Spleen (tissue), 11 donors: ENCODE measurements around the gene CDC27. TPM values are rescaled to one million over a fixed set of nuclear protein-coding genes. Genes with fewer than 3 reads are reported as not detected.
"Not testable (repeated sequence)": the region's sequence is repeated elsewhere in the genome, so short reads cannot be mapped to it uniquely, and the experiment has no call there.

Source experiments
- DNase-seq: peaks from one replicate; pipeline ENCODE4 v3.0.0-alpha.2; 2020
- H3K27ac ChIP-seq, 8 donors: fragments of 200-600 bp; sonication (generic) in 7 of 8; 1 replicate in 4 of 8; 2 replicates in 4 of 8; pipeline versions ENCODE4 v1.5.0 to v1.8.0; 2016 to 2021; ENCODE audit warnings: inconsistent platforms in 4 of 8, mild to moderate bottlenecking in 4 of 8, moderate library complexity in 1 of 8
- H3K27me3 ChIP-seq, 7 donors: fragments of 200-600 bp; sonication (generic) in 6 of 7; replicated peaks in 1 of 7; 1 replicate in 4 of 7; 2 replicates in 3 of 7; pipeline versions ENCODE4 v1.5.0 to v1.8.0; 2016 to 2021; ENCODE audit warnings: inconsistent platforms in 3 of 7, mild to moderate bottlenecking in 1 of 7
- H3K36me3 ChIP-seq, 6 donors: fragments of 200-600 bp; sonication (generic) in 5 of 6; 1 replicate in 4 of 6; 2 replicates in 2 of 6; pipeline versions ENCODE4 v1.5.0 to v1.8.0; 2016 to 2021; ENCODE audit warnings: inconsistent platforms in 2 of 6
- H3K4me1 ChIP-seq, 6 donors: fragments of 200-600 bp; sonication (generic) in 5 of 6; 1 replicate in 3 of 6; 2 replicates in 3 of 6; pipeline versions ENCODE4 v1.5.0 to v1.8.0; 2016 to 2021; ENCODE audit warnings: inconsistent platforms in 3 of 6
- H3K4me3 ChIP-seq, 8 donors: fragments of 200-600 bp; sonication (generic) in 7 of 8; 1 replicate in 4 of 8; 2 replicates in 4 of 8; pipeline versions ENCODE4 v1.5.0 to v1.8.0; 2016 to 2021; ENCODE audit warnings: inconsistent platforms in 4 of 8, mild to moderate bottlenecking in 4 of 8, moderate library complexity in 2 of 8
- H3K9me3 ChIP-seq, 8 donors: fragments of 200-600 bp; sonication (generic) in 7 of 8; 1 replicate in 4 of 8; 2 replicates in 4 of 8; pipeline versions ENCODE4 v1.5.0 to v1.8.0; 2016 to 2021; ENCODE audit warnings: inconsistent platforms in 4 of 8
- POLR2A ChIP-seq, 3 donors: fragments of 450-650 bp; IDR thresholded peaks; one replicate each; pipeline ENCODE4 v1.5.1; 2017; ENCODE audit warnings: antibody characterized with exemption in 3 of 3, mild to moderate bottlenecking in 1 of 3
- POLR2AphosphoS5 ChIP-seq, 3 donors: sonication (generic); formaldehyde crosslinking; IDR thresholded peaks; one replicate each; pipeline ENCODE4 v1.5.1; 2017; ENCODE audit warnings: antibody characterized with exemption in 3 of 3
- WGBS, 5 donors: extraction: QIAGEN DNeasy Blood & Tissue Kit in 3 of 5; methylation state at CpG; one replicate each; pipeline versions ENCODE4 v1.1.5 to v1.1.7; 2013 to 2018; 5-methylcytosine and 5-hydroxymethylcytosine counted together
- intact Hi-C: fragments of 100-400 bp; cut with DNase I; formaldehyde crosslinking; loops from one replicate; pipeline ENCODE4 v1.15.0; 2023; ENCODE audit warnings: low total_unique reads
- polyA plus RNA-seq, 3 donors: library from polyadenylated mRNA; stranded (reverse); fragments of 200-250 nt; gene quantifications; one replicate each; pipeline ENCODE4 v1.2.1, GENCODE V29; 2013
- total RNA-seq, 7 donors: library from RNA; depleted of rRNA in 3 of 7; stranded (reverse); fragments of >200 nt in 3 of 7; fragmentation: NEBNext Ultra II Directional in 4 of 7; extraction: Animal tissue kit (Norgen Biotek cat#: 25700) in 4 of 7; gene quantifications; one replicate each; pipeline versions ENCODE4 v1.1.0 to v1.2.1, GENCODE V29; 2016 to 2021
- TF ChIP-seq, protein P1 (sequence below), 11 experiments: fragments of 200-600 bp in 7 of 11; fragments of 450-650 bp in 4 of 11; sonication (generic) in 4 of 11; IDR thresholded peaks in 8 of 11; conservative IDR thresholded peaks in 3 of 11; 1 replicate in 7 of 11; 2 replicates in 4 of 11; pipeline versions ENCODE4 v1.4.0 to v1.8.0; 2016 to 2021; ENCODE audit warnings: antibody characterized with exemption in 11 of 11, inconsistent platforms in 4 of 11, mild to moderate bottlenecking in 1 of 11
- donor health status: healthy with polysubstance abuse.
- donor health status: DM: no; HTN: no; CAD: no; lungs with moderate emphysema.
- donor health status: DM: no; HTN: no; CAD: no.
- donor health status: Bipolar disorder and iron deficiency.
- donor health status: healthy.
- donor health status: DM: no; HTN: no; CAD: no.
- donor health status: DM: yes; HTN: yes; CAD: no.

CDC27 gene
- total and polyA plus RNA-seq, 10 donors: 14.0 to 94.5 (median 75.8) TPM

DNA sequence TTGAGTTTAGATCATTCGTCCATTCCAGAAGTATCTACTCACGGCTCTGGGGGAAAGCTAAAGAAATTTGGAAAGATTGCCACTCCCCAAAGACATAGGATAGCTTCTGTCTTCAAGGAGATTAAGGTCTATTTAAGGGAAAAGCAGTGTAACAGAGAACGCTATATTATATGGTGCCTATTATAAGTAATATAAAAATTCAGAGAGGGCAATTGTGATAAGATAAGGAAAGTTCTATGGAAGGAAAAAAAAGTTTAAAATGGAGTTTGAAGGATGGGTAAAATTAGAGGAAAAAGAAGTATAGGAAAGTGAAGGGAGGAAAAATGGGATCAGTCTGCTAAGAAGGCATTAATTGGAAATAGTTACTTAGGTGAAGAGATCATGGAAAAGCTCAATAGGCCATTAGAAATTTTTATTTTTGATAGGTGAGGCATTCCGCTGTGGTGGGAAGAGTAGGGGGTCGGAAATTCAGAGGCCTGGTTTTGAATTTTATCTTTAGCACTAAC, 690 bp upstream of the CDC27 start:
- Histone ChIP-seq H3K27me3 (no peaks in the 10 kb centered on the region), H3K4me1 (peaks cover 19 to 61% (median 43%) of the 10 kb centered on the region in 6 donors), H3K36me3 (no peaks in the 10 kb centered on the region), H3K9me3 (no peaks in the 10 kb centered on the region), H3K4me3 (peak overlapping the region; percentile 10 to 90 (median 72)), H3K27ac (peak overlapping the region; percentile 37 to 98 (median 95))
- DNase-seq: no peak
- TF ChIP-seq POLR2AphosphoS5 (IDR thresholded peaks at IDR 0.05): no peak
- TF ChIP-seq, protein P1, sequence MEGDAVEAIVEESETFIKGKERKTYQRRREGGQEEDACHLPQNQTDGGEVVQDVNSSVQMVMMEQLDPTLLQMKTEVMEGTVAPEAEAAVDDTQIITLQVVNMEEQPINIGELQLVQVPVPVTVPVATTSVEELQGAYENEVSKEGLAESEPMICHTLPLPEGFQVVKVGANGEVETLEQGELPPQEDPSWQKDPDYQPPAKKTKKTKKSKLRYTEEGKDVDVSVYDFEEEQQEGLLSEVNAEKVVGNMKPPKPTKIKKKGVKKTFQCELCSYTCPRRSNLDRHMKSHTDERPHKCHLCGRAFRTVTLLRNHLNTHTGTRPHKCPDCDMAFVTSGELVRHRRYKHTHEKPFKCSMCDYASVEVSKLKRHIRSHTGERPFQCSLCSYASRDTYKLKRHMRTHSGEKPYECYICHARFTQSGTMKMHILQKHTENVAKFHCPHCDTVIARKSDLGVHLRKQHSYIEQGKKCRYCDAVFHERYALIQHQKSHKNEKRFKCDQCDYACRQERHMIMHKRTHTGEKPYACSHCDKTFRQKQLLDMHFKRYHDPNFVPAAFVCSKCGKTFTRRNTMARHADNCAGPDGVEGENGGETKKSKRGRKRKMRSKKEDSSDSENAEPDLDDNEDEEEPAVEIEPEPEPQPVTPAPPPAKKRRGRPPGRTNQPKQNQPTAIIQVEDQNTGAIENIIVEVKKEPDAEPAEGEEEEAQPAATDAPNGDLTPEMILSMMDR (IDR thresholded peaks at IDR 0.05 in 8 of 11, conservative IDR thresholded peaks at IDR 0.05 in 3 of 11): no peak
- no peak for TF ChIP-seq POLR2A (IDR thresholded peaks at IDR 0.05)
- 45 to 51% (median 46%) methylated on average over 5 of the region's 5 CpGs for WGBS, 5 donors
- intact Hi-C loops: no loop called here

DNA sequence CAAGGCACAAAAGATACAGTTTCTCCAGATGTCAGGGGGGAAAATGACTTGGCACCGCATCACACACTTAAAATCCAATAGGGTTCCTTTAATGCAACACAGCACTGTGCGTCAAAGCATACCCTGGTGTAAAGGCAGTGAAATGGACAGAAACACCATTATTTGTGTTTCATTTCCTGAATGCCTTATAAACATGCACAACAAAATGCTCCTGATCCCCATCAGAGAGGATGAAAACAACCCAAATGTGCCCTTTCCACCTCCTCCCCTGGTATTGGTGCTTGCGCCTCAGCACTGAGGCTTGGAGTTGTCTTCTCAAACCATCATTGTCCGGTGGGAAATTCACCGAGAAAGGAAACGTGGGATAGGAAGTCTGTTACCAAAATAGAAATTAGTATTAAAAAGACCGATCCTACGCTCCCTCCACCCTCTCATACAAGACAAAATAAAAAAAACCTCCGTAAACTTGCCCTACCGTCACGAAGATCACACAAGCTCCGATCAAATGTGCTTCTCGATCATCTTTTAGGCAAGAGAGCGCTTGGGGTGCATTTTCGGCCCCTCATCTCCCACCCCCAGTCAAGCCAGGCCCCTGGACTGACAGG, 722 bp downstream of the CDC27 start:
- WGBS, 5 donors: 1 to 3% (median 2%) methylated on average over 15 of the region's 15 CpGs
- peaks cover 28 to 75% (median 57%) of the 10 kb centered on the region in 6 donors for H3K4me1 ChIP-seq
- H3K4me3 ChIP-seq: peak overlapping the region; percentile 53 to 90 (median 76)
- intact Hi-C loops: no loop called here
- no peaks in the 10 kb centered on the region for H3K36me3 ChIP-seq
- no peaks in the 10 kb centered on the region for H3K27me3 ChIP-seq
- no peaks in the 10 kb centered on the region for H3K9me3 ChIP-seq
- no peak for TF ChIP-seq POLR2AphosphoS5 (IDR thresholded peaks at IDR 0.05)
- TF ChIP-seq, protein P1 (IDR thresholded peaks at IDR 0.05 in 8 of 11, conservative IDR thresholded peaks at IDR 0.05 in 3 of 11): no peak
- TF ChIP-seq POLR2A (IDR thresholded peaks at IDR 0.05): no peak
- DNase-seq: no peak
- peak overlapping the region; percentile 81 to 98 (median 95) for H3K27ac ChIP-seq

DNA sequence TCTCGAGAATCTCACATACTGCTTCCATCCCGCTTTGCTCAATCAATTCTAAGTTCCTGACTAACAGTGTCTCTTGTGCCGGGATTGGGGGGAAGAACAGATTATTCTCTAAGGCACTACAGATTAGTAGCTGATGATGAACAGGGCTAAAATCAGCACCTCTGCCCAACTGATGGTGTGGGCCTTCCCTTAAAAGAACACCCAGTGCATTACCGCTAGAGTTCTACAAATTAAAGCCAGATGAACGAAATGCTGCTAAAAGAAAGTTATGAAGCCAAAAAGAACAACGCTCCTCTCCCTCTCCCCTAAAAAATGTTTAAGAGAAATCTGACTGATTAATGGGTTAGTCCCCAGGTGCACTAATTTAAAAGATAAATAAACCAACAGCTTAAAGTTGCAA, 4.4 kb downstream of the CDC27 start:
- Histone ChIP-seq H3K27ac (no peak overlapping the region), H3K27me3 (no peaks in the 10 kb centered on the region), H3K4me1 (peaks cover 28 to 86% (median 68%) of the 10 kb centered on the region in 6 donors), H3K36me3 (peaks cover 0 to 21% (median 9%) of the 10 kb centered on the region in 6 donors), H3K9me3 (no peaks in the 10 kb centered on the region), H3K4me3 (no peak overlapping the region)
- intact Hi-C loops: no loop called here
- TF ChIP-seq, protein P1 (IDR thresholded peaks at IDR 0.05 in 8 of 11, conservative IDR thresholded peaks at IDR 0.05 in 3 of 11): no peak
- TF ChIP-seq POLR2AphosphoS5 (IDR thresholded peaks at IDR 0.05) (no peak), POLR2A (IDR thresholded peaks at IDR 0.05) (no peak)
- DNase-seq: no peak
- WGBS, 5 donors: 77 to 93% (median 88%) methylated on average over 6 of the region's 6 CpGs

DNA sequence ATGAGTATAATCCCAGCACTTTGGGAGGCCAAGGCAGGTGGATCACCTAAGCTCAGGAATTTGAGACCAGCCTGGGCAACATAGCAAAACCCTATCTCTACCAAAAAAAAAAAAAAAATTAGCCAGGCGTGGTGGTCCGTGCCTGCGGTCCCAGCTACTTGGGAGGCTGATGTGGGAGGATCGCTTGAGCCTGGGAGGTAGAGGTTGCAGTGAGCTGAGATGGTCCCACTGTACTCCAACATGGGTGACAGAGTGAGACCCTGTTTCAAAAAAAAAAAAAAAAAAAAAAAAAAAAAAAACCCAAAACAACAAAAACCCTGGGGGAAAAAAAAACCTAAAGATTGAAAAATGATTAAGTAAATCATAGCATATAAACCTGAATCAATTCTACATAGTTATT, 8.1 kb downstream of the CDC27 start:
- DNase-seq, H3K4me3 ChIP-seq, H3K27ac ChIP-seq, intact Hi-C loops, H3K9me3 ChIP-seq, H3K27me3 ChIP-seq: not testable (repeated sequence)
- Histone ChIP-seq H3K4me1 (peaks cover 12 to 88% (median 57%) of the 10 kb centered on the region in 6 donors), H3K36me3 (peaks cover 5 to 57% (median 29%) of the 10 kb centered on the region in 6 donors)
- 95 to 99% (median 97%) methylated on average over 4 of the region's 4 CpGs for WGBS, 5 donors
